GM12864 (cell line): Measurements from ENCODE around the gene ICAM5.
"Not testable (repeated sequence)": the region's sequence is repeated elsewhere in the genome, so short reads cannot be mapped to it uniquely, and the experiment has no call there.

Experiments used
- DNase-seq: peaks from one replicate; pipeline ENCODE4 v3.0.0-alpha.2; 2011; ENCODE audit warnings: low read depth
- H3K4me3 ChIP-seq: 2 replicates; pipeline ENCODE4 v1.5.1; 2011; ENCODE audit warnings: mild to moderate bottlenecking, low read depth, low read length, control low read depth
- CTCF ChIP-seq: IDR thresholded peaks from 2 replicates; pipeline ENCODE4 v1.5.1; 2011; ENCODE audit warnings: low read depth, mild to moderate bottlenecking, moderate library complexity, low read length, control low read depth, inconsistent platforms; ENCODE audit errors: missing control alignments

The ICAM5 gene

GRCh38 chr19:10270616-10271394 lies 18.9 kb upstream of the ICAM5 start, which contains the start of gene ICAM1:
ICAM1 (plus strand) TSS chr19:10271120; CDS start chr19:10271160, 40 bp downstream.
- H3K4me3 ChIP-seq = peak within 1 kb of the TSS; percentile 78
- DNase-seq = peak; percentile 67
- peak; percentile 17 for TF ChIP-seq CTCF

GRCh38 chr19:10271543-10272086 lies 18.1 kb upstream of the ICAM5 start:
- TF ChIP-seq CTCF = no peak
- peak overlapping the region; percentile 78 for H3K4me3 ChIP-seq
- DNase-seq = peak; percentile 70

- TF ChIP-seq CTCF = no peak
- H3K4me3 ChIP-seq = peak overlapping the region; percentile 78
- no peak for DNase-seq
Measured at GRCh38 chr19:10274589-10274988, 15.2 kb upstream of the ICAM5 start.

GRCh38 chr19:10277795-10278589 lies 11.8 kb upstream of the ICAM5 start:
- no peak for DNase-seq
- no peak for TF ChIP-seq CTCF
- H3K4me3 ChIP-seq = no peak overlapping the region

- no peak overlapping the region for H3K4me3 ChIP-seq
- no peak for DNase-seq
- no peak for TF ChIP-seq CTCF
Measured at GRCh38 chr19:10278935-10279334, 10.8 kb upstream of the ICAM5 start.

- DNase-seq = no peak
- no peak overlapping the region for H3K4me3 ChIP-seq
- no peak for TF ChIP-seq CTCF
Measured at GRCh38 chr19:10279737-10280442, 9.9 kb upstream of the ICAM5 start.

GRCh38 chr19:10282043-10282442 lies 7.7 kb upstream of the ICAM5 start:
- DNase-seq, H3K4me3 ChIP-seq: not testable (repeated sequence)
